HG03097 (cell line): ENCODE data around the gene SLC25A48.
"Not testable (repeated sequence)": the region's sequence is repeated elsewhere in the genome, so short reads cannot be mapped to it uniquely, and the experiment has no call there.

Experiments used
- ATAC-seq: cut with Tn5 transposase; IDR thresholded peaks from one replicate; pipeline ENCODE4 v1.9.1; 2021; ENCODE audit not compliant: unreplicated experiment, low FRiP score

The SLC25A48 gene

GRCh38 chr5:135851915-135852845 lies 17.7 kb downstream of the SLC25A48 start:
- no peak for ATAC-seq

GRCh38 chr5:135857630-135858311 lies 23.3 kb downstream of the SLC25A48 start:
- no peak for ATAC-seq

GRCh38 chr5:135859186-135859585 lies 24.7 kb downstream of the SLC25A48 start:
- ATAC-seq, result not testable (repeated sequence)

GRCh38 chr5:135859641-135860040 lies 25.2 kb downstream of the SLC25A48 start:
- ATAC-seq, result no peak

DNA sequence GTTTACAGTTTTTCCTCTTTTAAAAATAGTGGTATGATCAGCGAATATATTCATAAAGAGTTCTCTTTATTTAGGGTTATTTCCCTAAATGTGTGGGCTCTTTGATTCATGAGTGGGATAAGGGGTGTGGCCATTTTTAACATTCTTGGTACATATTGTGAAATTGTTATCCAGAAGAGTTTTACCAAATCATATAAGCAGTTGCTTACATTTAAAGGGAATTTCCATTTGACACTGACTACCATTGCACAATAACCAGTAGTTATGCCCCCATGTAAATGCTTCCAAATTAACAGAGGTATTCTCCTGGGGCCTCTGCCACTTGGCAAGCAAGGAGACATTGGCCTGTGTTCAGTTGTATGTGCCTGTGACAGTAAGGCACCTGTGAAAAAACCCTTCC lies 27.2 kb downstream of the SLC25A48 start:
- ATAC-seq, result no peak

GRCh38 chr5:135862086-135862485 lies 27.6 kb downstream of the SLC25A48 start:
- no peak for ATAC-seq

DNA sequence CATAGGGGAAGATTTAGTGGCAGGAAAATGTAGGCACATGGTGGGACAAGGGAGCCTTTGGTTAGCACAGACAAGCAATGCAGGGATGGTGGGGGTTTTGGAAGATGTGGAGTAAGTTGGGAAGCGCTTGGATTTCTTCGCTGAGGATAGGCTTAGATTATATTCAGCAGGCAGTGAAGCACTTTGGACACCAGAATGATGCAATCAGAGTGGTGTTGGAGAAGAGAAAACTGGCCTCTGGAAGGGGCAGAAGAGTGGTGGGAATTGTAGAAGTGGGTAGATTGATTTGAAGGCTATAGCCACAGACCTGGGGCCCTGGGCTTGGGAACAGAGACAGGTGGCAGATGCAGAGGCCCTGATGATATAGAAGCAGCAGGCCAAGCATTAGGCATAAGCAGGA lies 28.3 kb downstream of the SLC25A48 start:
- ATAC-seq, result no peak

DNA sequence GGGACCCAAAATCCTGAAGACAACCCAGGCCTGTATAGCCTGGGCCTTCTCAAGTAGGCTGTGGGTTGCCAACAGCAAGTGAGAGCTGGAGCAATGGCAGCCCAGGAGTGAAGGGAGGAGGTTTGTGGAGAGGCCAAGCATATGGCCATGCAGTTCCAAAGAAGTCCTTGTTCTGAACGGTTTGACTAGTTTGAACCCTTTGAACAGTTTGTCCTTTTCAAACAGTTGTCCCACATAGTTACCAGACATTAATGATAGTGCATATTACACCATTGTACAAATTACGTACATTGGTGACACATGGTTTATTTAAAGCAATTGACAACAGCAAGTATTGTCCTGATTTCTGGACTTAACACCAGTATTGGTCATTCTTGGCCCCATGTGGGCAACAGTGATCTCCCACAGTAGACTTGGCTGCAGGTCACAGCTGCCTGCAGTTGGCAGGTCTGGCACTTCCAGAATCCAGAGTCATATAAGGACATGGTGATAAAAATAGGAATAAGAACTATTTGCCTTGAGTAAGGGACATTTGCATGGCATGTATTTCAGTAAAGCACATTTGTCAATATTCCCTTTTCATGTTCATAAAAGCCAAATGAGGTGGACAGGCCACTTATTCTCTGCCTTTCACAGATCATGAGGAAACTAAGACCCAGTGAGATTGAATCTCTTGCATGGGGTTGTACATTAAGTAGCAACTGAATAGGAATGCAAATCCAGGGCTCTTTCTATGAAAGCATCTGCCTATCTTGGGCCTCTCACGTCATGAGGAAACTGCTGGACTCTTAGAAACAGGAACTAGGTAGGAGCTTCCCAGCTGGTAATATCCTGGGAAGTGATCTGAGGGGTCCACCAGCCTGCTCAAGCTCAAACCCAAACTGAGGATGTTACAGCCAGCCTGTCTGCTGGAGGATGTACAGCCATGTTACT lies 30.3 kb downstream of the SLC25A48 start:
- ATAC-seq, result no peak

DNA sequence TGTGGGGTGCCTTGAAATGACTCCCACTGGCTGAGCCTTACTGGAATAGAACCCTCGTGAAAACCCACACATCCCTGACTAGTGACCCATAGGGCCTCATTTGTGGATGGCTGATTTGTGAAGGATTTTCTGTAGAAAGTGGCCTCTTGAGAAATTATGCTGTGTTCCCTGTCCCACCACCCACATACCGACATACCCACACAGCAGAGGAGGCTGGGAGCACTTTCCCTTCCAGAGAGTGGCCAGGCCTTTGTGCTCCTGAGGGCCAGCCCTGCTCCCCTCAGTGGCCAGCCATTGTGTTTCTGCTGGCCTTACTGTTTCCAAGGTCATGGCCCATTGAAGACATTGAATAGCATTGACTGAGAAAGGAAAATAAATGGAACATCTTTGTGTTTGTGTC lies 31.6 kb downstream of the SLC25A48 start:
- no peak for ATAC-seq

GRCh38 chr5:135867599-135867998 lies 33.1 kb downstream of the SLC25A48 start:
- no peak for ATAC-seq

DNA sequence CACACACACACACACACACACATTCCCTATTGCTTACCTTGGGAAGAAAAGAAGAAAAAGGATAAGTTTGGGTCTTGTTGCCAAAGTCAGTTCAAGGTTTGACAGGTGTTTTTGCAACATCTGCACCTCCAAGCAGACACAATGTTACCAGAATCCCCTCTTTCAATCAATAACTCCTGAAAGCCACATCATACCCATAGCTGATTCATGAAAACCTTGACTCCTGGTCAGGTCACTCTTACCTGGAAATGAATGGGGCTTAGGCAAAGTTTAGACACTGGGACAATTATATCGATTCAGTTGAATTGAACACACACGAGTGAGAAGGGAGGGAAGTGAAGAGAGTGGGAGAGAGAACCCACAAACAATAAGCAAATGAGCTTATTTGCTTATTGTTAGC lies 34.2 kb downstream of the SLC25A48 start:
- no peak for ATAC-seq

GRCh38 chr5:135869276-135869675 lies 34.8 kb downstream of the SLC25A48 start:
- no peak for ATAC-seq

DNA sequence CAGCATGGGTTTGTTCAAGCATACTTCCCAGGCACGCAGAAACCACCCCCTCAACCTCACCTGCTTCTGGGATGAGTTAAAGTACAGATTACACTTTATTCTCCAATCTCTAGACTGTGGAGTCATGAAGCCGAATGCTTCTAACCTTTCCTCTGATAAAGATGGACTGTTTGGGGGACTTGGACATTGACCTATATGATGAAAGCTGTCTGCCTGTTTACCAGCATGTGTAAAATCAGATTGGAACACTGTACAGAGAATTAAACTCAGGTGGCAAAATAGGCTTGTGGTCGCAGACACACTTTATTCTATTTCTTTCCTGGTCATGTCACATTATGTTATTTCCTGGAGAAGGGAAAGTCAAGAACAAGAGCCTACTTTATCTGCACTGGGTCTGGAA lies 35.5 kb downstream of the SLC25A48 start:
- ATAC-seq, result no peak

DNA sequence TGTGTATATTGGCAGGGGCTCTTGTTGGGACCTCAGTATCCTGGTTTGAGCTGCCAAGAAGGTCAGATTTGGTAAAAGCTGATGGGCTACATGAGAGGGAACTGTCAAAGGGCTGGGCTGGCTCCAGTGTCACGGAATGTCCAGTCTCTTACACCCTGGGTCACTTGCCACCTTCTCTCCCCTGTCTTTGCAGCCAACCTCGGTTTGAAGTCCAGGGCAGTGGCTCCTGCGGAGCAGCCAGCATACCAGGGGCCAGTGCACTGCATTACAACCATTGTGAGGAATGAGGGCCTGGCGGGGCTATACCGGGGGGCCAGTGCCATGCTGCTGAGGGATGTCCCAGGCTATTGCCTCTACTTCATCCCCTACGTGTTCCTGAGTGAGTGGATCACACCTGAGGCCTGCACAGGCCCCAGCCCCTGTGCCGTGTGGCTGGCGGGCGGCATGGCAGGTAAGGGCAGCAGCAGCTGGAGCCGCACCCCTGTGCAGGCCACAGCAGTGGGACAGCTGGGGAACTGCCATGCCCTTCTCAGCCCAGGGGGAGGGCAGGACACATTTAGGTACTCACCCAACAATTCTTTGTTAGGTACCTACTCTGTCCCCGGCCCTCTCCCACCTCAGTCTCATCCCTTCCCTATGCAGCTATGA lies 36.9 kb downstream of the SLC25A48 start:
- no peak for ATAC-seq

DNA sequence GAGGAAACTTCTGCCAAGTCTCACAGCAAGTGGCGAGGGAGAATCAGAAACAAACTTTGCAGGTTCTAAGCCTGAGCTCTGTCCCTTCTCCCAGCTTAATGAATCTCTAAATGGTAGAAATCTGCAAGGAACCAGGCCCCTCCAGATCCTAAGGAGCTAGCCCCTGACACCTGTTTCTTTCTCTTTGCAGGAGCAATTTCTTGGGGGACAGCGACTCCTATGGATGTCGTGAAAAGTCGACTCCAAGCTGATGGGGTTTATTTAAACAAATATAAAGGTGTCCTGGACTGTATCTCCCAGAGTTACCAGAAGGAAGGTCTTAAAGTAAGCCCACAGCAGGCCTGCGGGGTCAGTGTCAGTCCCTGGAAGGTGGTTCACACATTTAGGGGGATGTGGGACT lies 39.4 kb downstream of the SLC25A48 start:
- no peak for ATAC-seq

DNA sequence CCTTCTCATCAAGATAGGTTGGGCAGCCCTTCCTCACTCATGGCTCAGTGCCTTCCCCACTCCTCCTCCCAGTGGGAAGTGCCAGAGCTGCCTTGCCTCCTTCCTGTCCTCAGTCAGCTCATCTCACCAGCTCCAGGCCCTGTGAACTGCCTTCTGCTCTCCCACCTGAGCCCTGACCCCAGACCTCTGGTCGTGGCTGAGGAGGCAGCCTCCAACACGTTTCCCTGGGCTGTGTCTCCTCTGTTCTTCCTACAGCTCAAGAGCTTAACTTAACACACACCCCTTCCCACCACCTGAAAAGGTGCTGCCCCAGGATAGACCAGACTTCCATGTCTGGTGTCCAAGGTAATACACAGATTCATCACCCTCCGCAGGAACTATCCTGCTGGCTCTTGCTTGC lies 40.0 kb downstream of the SLC25A48 start:
- no peak for ATAC-seq

DNA sequence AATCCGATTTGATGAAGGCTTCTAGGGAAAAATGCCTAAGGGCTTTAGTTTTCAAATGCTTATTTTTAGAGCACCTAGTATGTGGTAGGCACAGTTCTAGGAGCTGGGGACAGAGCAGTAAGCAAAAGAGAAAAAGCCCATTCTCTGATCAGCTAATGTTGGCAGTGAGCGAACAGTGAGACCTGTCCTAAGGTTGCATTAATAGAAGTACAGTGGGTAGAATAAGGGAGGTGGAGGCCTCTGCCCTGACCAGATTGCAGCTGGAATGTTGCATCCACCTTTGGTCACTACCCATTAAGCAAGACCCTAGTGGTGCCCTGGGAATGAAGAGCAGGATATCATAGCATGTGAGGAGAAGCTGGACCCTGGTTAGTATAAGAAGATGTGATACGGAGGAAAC lies 41.1 kb downstream of the SLC25A48 start:
- no peak for ATAC-seq

DNA sequence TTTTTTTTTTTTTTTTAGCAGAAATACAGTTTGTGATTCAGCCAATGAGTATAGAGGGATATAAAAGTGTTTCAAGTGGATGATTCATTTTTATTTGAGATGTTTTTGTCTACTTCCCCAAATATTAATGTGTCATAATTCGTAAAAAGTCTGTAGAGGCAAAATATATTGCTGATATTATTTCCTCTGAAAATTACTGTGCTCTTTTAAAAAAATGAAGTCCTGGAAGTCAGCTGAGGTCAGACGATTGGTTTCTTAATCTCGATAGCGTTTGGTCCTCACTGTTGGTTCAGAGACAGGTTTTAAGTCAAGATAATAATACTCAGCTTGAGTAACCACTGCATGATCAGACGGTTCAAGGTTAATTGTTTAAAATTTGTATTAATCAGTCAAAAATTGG lies 41.7 kb downstream of the SLC25A48 start:
- no peak for ATAC-seq

DNA sequence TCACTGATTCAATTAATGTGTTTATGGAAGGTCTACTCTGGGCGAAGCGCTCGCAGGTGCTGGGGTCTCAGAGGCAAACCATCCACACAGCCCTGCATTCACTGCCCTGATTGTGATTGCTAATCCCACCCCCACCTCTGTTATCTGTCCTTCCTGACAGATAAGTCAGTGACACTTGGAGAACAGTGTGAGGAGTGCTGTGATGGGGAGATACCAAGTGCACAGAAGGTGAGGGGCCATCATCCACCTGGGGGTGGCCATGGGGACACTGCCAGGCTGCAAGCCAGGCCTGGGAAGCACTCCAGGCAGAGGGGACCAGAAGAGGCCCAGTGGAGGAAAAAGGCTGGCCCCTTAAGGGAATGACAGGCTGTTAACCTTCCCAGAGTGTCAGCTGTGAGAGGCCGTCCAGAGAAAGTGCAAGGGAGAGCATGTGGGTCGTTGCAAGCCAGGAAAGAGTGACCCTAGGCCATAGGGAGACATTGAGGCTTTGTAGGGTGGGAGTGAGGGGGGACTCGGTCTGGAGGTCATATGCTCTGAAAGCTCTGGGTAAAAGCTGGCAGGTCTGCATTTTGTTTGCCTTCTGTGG lies 43.2 kb downstream of the SLC25A48 start:
- ATAC-seq, result no peak

GRCh38 chr5:135878156-135878620 lies 43.7 kb downstream of the SLC25A48 start:
- no peak for ATAC-seq
